NT2/D1 (cell line): ENCODE data around the gene ASMTL.

Experiments
- DNase-seq: peaks from one replicate; pipeline ENCODE4 v3.0.0-alpha.2; 2011; ENCODE audit warnings: low read depth, low spot score
- H3K27me3 ChIP-seq: 2 replicates; pipeline ENCODE4 v1.6.0; 2011; ENCODE audit warnings: mild to moderate bottlenecking; ENCODE audit not compliant: insufficient read length, insufficient read depth
- H3K36me3 ChIP-seq: 2 replicates; pipeline ENCODE4 v1.6.1; 2011; ENCODE audit warnings: mild to moderate bottlenecking, low read length, mixed read lengths; ENCODE audit not compliant: insufficient read depth, insufficient read length
- H3K4me1 ChIP-seq: 2 replicates; pipeline ENCODE4 v1.5.1; 2011; ENCODE audit not compliant: insufficient read depth, insufficient read length
- H3K4me3 ChIP-seq: 2 replicates; pipeline ENCODE4 v1.5.1; 2011; ENCODE audit warnings: low read depth; ENCODE audit not compliant: insufficient read length
- H3K9ac ChIP-seq: 2 replicates; pipeline ENCODE4 v1.6.0; 2011; ENCODE audit warnings: low read depth; ENCODE audit not compliant: insufficient read length
- H3K9me3 ChIP-seq: 2 replicates; pipeline ENCODE4 v1.5.1; 2011; ENCODE audit warnings: mild to moderate bottlenecking, low read length; ENCODE audit not compliant: insufficient read depth
- SUZ12 ChIP-seq: IDR thresholded peaks from 2 replicates; pipeline ENCODE4 v1.6.1; 2011; ENCODE audit not compliant: insufficient read length, insufficient read depth; ENCODE audit errors: extremely low read depth
- YY1 ChIP-seq: IDR thresholded peaks from 2 replicates; pipeline ENCODE4 v1.6.1; 2011; ENCODE audit not compliant: insufficient read length, insufficient read depth
- ZNF274 ChIP-seq: IDR thresholded peaks from 2 replicates; pipeline ENCODE4 v1.6.1; 2011; ENCODE audit warnings: mild to moderate bottlenecking, low read depth, low read length

The ASMTL gene

GRCh38 chrX:1397001-1397400 lies 55.7 kb downstream of the ASMTL start:
- no peak overlapping the region for H3K9ac ChIP-seq
- H3K36me3 ChIP-seq = peaks cover 79% of the 10 kb centered on the region
- H3K4me1 ChIP-seq = peaks cover 38% of the 10 kb centered on the region
- no peak for TF ChIP-seq YY1
- no peak for TF ChIP-seq SUZ12
- TF ChIP-seq ZNF274 = no peak
- no peak for DNase-seq
- H3K4me3 ChIP-seq = no peak overlapping the region
- no peaks in the 10 kb centered on the region for H3K27me3 ChIP-seq
- no peaks in the 10 kb centered on the region for H3K9me3 ChIP-seq

DNA sequence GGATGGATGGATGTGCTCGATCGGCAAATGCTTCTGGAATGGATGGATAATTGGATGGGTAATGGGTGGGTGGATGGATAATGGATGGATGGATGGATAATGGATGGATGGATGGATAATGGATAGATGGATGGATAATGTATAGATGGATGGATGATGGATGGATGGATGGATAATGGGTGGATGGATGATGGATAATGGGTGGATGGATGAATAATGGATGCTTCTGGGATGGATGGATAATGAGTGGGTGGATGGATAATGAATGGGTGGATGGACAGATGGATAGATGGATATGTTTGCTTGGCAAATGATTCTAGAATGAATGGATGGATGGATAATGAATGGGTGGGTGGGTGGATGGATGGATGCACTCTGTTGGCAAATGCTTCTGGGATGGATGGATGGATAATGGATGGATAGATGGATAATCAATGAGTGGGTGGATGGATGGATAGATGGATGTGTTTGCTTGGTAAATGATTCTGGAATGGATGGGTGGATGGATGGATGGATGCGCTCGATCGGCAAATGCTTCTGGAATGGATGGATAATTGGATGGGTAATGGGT lies 57.0 kb downstream of the ASMTL start:
- H3K4me1 ChIP-seq = peaks cover 30% of the 10 kb centered on the region
- TF ChIP-seq ZNF274 = no peak
- TF ChIP-seq SUZ12 = no peak
- TF ChIP-seq YY1 = no peak
- DNase-seq = no peak
- H3K9ac ChIP-seq = no peak overlapping the region
- H3K36me3 ChIP-seq = peaks cover 78% of the 10 kb centered on the region
- no peaks in the 10 kb centered on the region for H3K27me3 ChIP-seq
- H3K9me3 ChIP-seq = no peaks in the 10 kb centered on the region
- H3K4me3 ChIP-seq = peak overlapping the region; percentile 59

DNA sequence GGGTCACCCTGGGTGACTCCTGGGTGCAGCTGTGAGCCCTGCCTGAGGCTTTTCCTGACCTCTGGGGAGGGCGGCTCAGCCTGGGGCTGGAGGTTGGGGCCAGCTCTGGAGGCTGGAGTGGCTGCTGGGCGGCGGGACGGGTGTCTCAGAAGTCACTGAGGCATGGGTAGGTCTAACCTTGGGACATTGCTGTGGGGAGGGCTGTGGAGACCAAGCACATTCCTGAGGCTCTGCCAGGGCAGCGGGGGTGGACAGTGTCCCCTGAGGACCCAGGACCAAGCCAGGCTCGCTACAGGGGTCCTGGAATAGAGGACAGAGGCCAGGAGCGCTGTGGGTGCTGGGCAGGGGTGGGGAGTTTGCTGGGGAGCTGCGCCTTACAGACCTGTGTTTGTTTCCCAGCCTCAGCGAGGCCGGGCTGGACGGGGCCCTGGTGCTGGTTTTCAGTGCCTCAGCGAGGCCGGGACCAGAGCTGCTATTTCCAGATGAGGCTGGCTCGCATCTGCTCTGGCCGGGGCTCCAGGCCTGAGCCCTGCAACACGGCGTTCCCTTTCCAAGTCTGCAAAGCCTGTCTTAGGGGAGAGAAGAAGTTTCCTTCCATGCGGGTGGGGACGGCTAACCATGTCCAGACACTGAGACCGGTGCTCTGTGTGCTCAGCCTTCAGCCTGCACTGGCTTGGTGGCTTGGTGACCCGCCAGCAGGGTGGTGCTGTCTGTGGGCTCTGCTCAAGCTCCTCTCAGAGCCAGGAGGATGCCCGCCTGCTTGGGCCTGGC lies 57.8 kb downstream of the ASMTL start:
- Histone ChIP-seq H3K9ac (peak overlapping the region; percentile 76), H3K4me1 (peaks cover 30% of the 10 kb centered on the region), H3K9me3 (no peaks in the 10 kb centered on the region), H3K4me3 (peak overlapping the region; percentile 59), H3K27me3 (no peaks in the 10 kb centered on the region), H3K36me3 (peaks cover 78% of the 10 kb centered on the region)
- no peak for DNase-seq
- no peak for TF ChIP-seq YY1
- no peak for TF ChIP-seq SUZ12
- TF ChIP-seq ZNF274 = no peak

DNA sequence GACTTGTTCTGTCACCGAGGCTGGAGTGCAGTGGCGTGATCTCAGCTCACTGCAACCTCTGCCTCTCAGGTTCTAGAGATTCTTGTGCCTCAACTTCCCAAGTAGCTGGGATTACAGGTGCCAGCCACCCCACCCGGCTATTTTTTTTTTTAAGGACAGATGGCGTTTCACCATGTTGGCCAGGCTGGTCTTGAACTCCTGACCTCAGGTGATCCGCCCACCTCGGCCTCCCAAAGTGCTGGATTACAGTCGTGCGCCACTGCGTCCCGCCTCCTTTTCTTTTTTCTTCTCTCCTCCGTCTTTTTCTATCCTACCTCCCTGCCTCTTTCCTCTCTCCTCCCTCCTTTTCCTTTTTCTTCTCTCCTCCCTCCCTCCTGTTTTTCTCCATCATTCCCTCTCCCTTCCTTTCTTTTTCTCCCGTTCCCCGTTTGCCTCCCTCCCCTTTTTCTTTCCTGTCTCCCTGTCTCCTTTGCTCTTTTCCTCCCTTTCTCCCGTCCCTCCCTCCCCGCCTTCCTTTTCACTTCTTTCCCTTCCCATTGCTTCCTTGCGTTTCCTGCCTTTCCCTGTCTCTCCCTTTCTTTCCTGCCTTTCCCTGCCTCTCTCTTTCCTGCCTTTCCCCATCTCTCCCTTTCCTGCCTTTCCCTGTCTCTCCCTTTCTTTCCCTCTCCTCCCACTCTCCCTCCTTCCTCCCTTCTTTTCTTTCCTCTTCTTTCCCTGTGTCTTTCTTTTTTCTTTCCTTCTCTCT lies 58.7 kb downstream of the ASMTL start:
- Histone ChIP-seq H3K36me3 (peaks cover 79% of the 10 kb centered on the region), H3K4me3 (peak overlapping the region; percentile 59), H3K9me3 (no peaks in the 10 kb centered on the region), H3K4me1 (peaks cover 36% of the 10 kb centered on the region), H3K27me3 (no peaks in the 10 kb centered on the region), H3K9ac (peak overlapping the region; percentile 76)
- DNase-seq = no peak
- no peak for TF ChIP-seq YY1
- TF ChIP-seq ZNF274 = no peak
- no peak for TF ChIP-seq SUZ12

GRCh38 chrX:1392376-1393068 lies 60.2 kb downstream of the ASMTL start:
- Histone ChIP-seq H3K9me3 (no peaks in the 10 kb centered on the region), H3K36me3 (peaks cover 79% of the 10 kb centered on the region), H3K4me1 (peaks cover 33% of the 10 kb centered on the region), H3K27me3 (no peaks in the 10 kb centered on the region), H3K9ac (peak overlapping the region; percentile 100), H3K4me3 (peak overlapping the region; percentile 96)
- no peak for DNase-seq
- TF ChIP-seq SUZ12 = no peak
- no peak for TF ChIP-seq ZNF274
- TF ChIP-seq YY1 = no peak

- TF ChIP-seq ZNF274 (no peak), SUZ12 (no peak), YY1 (no peak)
- H3K4me1 ChIP-seq = peaks cover 32% of the 10 kb centered on the region
- H3K4me3 ChIP-seq = peak within 1 kb of the TSS; percentile 96
- peak; percentile 98 for DNase-seq
- no peaks in the 10 kb centered on the region for H3K27me3 ChIP-seq
- no peaks in the 10 kb centered on the region for H3K9me3 ChIP-seq
- peaks cover 80% of the 10 kb centered on the region for H3K36me3 ChIP-seq
- H3K9ac ChIP-seq = peak within 1 kb of the TSS; percentile 100
Observed at GRCh38 chrX:1391707-1392375, 60.9 kb downstream of the ASMTL start, which contains the start of gene SLC25A6. Gene SLC25A6, minus strand, starts transcription at chrX:1392113. Its CDS starts 104 bp downstream, at chrX:1392009.
